GM23338 (cell line): ENCODE data around the gene SMARCA2. TPM values are rescaled to one million over a fixed set of nuclear protein-coding genes. Genes with fewer than 3 reads are reported as not detected.

ENCODE experiments used
- ATAC-seq: fragments of 200-7000 bp; cut with Tn5 transposase; 3 replicates; pipeline ENCODE4 v1.9.1; 2020
- DNase-seq: peaks from one replicate; pipeline ENCODE4 v3.0.0-alpha.2; 2015; ENCODE audit warnings: low spot score
- H2AFZ ChIP-seq: fragments of 200-600 bp; sonication (generic); 2 replicates; pipeline ENCODE4 v1.8.0; 2016; ENCODE audit warnings: antibody characterized with exemption, mild to moderate bottlenecking, moderate library complexity
- H3F3A ChIP-seq: fragments of 200-600 bp; sonication (generic); replicated peaks from 2 replicates; pipeline ENCODE4 v1.8.0; 2017; ENCODE audit warnings: antibody characterized with exemption, mixed run types, low read depth
- H3K27ac ChIP-seq: fragments of 200-600 bp; sonication (generic); 2 replicates; pipeline ENCODE4 v1.6.1; 2016; ENCODE audit warnings: low read depth
- H3K27me3 ChIP-seq: fragments of 200-600 bp; sonication (generic); 2 replicates; pipeline ENCODE4 v1.8.0; 2016; ENCODE audit warnings: mild to moderate bottlenecking, mixed run types, moderate library complexity; ENCODE audit not compliant: insufficient read depth
- H3K36me3 ChIP-seq: fragments of 200-600 bp; sonication (generic); 2 replicates; pipeline ENCODE4 v1.8.0; 2016; ENCODE audit warnings: mild to moderate bottlenecking; ENCODE audit not compliant: insufficient read depth
- H3K4me1 ChIP-seq: fragments of 200-600 bp; sonication (generic); 2 replicates; pipeline ENCODE4 v1.8.0; 2016; ENCODE audit warnings: mild to moderate bottlenecking, moderate library complexity; ENCODE audit not compliant: insufficient read depth
- H3K4me2 ChIP-seq: fragments of 200-600 bp; sonication (generic); 2 replicates; pipeline ENCODE4 v1.7.1; 2017; ENCODE audit warnings: mixed run types
- H3K4me3 ChIP-seq: fragments of 200-600 bp; sonication (generic); 2 replicates; pipeline ENCODE4 v1.6.1; 2016; ENCODE audit warnings: mixed run types
- H3K79me2 ChIP-seq: fragments of 200-600 bp; sonication (generic); replicated peaks from 2 replicates; pipeline ENCODE4 v1.8.0; 2017; ENCODE audit warnings: mild to moderate bottlenecking; ENCODE audit not compliant: insufficient read depth
- H3K9me2 ChIP-seq: fragments of 200-600 bp; sonication (generic); 2 replicates; pipeline ENCODE4 v1.8.0; 2017; ENCODE audit not compliant: insufficient read depth
- H4K20me1 ChIP-seq: fragments of 200-600 bp; sonication (generic); replicated peaks from 2 replicates; pipeline ENCODE4 v1.8.0; 2017; ENCODE audit warnings: mild to moderate bottlenecking; ENCODE audit not compliant: insufficient read depth
- H3K27ac Mint-ChIP-seq: 2 replicates; pipeline ENCODE4 v1.8.0; 2020; ENCODE audit warnings: inconsistent platforms, mild to moderate bottlenecking, moderate library complexity, mixed read lengths
- H3K27me3 Mint-ChIP-seq: 3 replicates; pipeline ENCODE4 v1.8.0; 2022; ENCODE audit warnings: low read depth, mild to moderate bottlenecking, moderate library complexity, mixed read lengths, inconsistent platforms; ENCODE audit not compliant: insufficient read depth, poor library complexity
- H3K36me3 Mint-ChIP-seq: 3 replicates; pipeline ENCODE4 v1.8.0; 2021; ENCODE audit warnings: low read depth, mild to moderate bottlenecking, inconsistent platforms, moderate library complexity, mixed read lengths
- H3K4me1 Mint-ChIP-seq: 3 replicates; pipeline ENCODE4 v1.8.0; 2020; ENCODE audit warnings: mild to moderate bottlenecking, inconsistent platforms, mixed read lengths
- H3K4me3 Mint-ChIP-seq: 3 replicates; pipeline ENCODE4 v1.8.0; 2021; ENCODE audit warnings: moderate library complexity, mild to moderate bottlenecking, inconsistent platforms, mixed read lengths
- H3K9me3 Mint-ChIP-seq: 3 replicates; pipeline ENCODE4 v1.8.0; 2020; ENCODE audit warnings: moderate library complexity, mild to moderate bottlenecking, inconsistent platforms, mixed read lengths
- CREB1 ChIP-seq: fragments of 250-450 bp; sonication (Bioruptor Pico); IDR thresholded peaks from 2 replicates; pipeline ENCODE4 v1.5.0; 2020; ENCODE audit warnings: low read depth, mild to moderate bottlenecking, moderate library complexity
- CTCF ChIP-seq, 2 experiments: fragments of 200-600 bp in 1 of 2; sonication (generic) in 1 of 2; conservative IDR thresholded peaks; 2 replicates each; pipeline versions ENCODE4 v1.5.1 to v1.6.1; 2016 to 2017; ENCODE audit warnings: antibody characterized with exemption in 2 of 2, low read depth in 2 of 2, mild to moderate bottlenecking in 2 of 2, moderate library complexity in 1 of 2
- ETS1 ChIP-seq: IDR thresholded peaks from 2 replicates; pipeline ENCODE4 v1.6.1; 2016; ENCODE audit warnings: antibody characterized with exemption
- EZH2 ChIP-seq: fragments of 200-600 bp; sonication (generic); IDR thresholded peaks from one replicate; pipeline ENCODE4 v1.8.0; 2017; ENCODE audit warnings: antibody characterized with exemption, mild to moderate bottlenecking, low read depth; ENCODE audit not compliant: unreplicated experiment
- EZH2phosphoT487 ChIP-seq: fragments of 200-600 bp; sonication (generic); IDR thresholded peaks from one replicate; pipeline ENCODE4 v1.8.1; 2018; ENCODE audit warnings: antibody characterized with exemption; ENCODE audit not compliant: unreplicated experiment
- POLR2AphosphoS5 ChIP-seq: IDR thresholded peaks from 2 replicates; pipeline ENCODE4 v1.6.1; 2016; ENCODE audit warnings: antibody characterized with exemption, low read depth
- REST ChIP-seq: IDR thresholded peaks from one replicate; pipeline ENCODE4 v1.6.1; 2018; ENCODE audit warnings: antibody characterized with exemption; ENCODE audit not compliant: unreplicated experiment
- STAT1 ChIP-seq: IDR thresholded peaks from one replicate; pipeline ENCODE4 v1.6.1; 2016; ENCODE audit warnings: antibody characterized with exemption; ENCODE audit not compliant: unreplicated experiment
- ZNF462 ChIP-seq: fragments of 250-450 bp; sonication (Bioruptor Pico); IDR thresholded peaks from 2 replicates; pipeline ENCODE4 v1.5.0; 2020; ENCODE audit warnings: mild to moderate bottlenecking, moderate library complexity
- polyA plus RNA-seq: library from polyadenylated mRNA; unstranded; fragments of >200 nt; fragmentation: Nextera tagmentation; extraction: Ambion mirVana; gene quantifications from 2 replicates; pipeline ENCODE4 v1.2.1, GENCODE V29; 2016
- total RNA-seq: library from RNA; depleted of rRNA; stranded (reverse); fragments of >200 nt; shearing (Covaris generic); gene quantifications from 2 replicates; pipeline ENCODE4 v1.2.3, GENCODE V29; 2014

The SMARCA2 gene
- total and polyA plus RNA-seq, 2 experiments from 2014 or later, result 21.7 to 21.9 TPM

GRCh38 chr9:2119566-2119965 is 104.4 kb downstream of the SMARCA2 start (continued):
- TF ChIP-seq POLR2AphosphoS5 (no peak), EZH2 (no peak), STAT1 (no peak), EZH2phosphoT487 (no peak), ETS1 (no peak), CREB1 (CRISPR knock-in tag) (no peak), CTCF (conservative IDR thresholded peaks at IDR 0.05; ENCODE audit: low read depth in 2 of 2) (no peak)

GRCh38 chr9:2120926-2121689 is 106.0 kb downstream of the SMARCA2 start:
- no peak for TF ChIP-seq ZNF462 (CRISPR knock-in tag)
- no peak for TF ChIP-seq REST
- TF ChIP-seq POLR2AphosphoS5, result no peak
- H3K4me3 Mint-ChIP-seq, result no peak overlapping the region
- H3K4me1 Mint-ChIP-seq, result no peaks in the 10 kb centered on the region
- DNase-seq, result no peak
- no peak overlapping the region for H2AFZ ChIP-seq
- ATAC-seq, result no peak
- H3K27me3 Mint-ChIP-seq, result no peaks in the 10 kb centered on the region
- H3K27ac Mint-ChIP-seq, result no peak overlapping the region
- H3K36me3 Mint-ChIP-seq, result no peaks in the 10 kb centered on the region
- H3F3A ChIP-seq, result no peaks in the 10 kb centered on the region
- no peaks in the 10 kb centered on the region for H3K4me1 ChIP-seq
- no peak overlapping the region for H3K27ac ChIP-seq
- H3K36me3 ChIP-seq, result no peaks in the 10 kb centered on the region
- H3K4me2 ChIP-seq, result no peak overlapping the region
- no peaks in the 10 kb centered on the region for H3K9me3 Mint-ChIP-seq
- H4K20me1 ChIP-seq, result no peaks in the 10 kb centered on the region
- H3K27me3 ChIP-seq, result no peaks in the 10 kb centered on the region
- H3K4me3 ChIP-seq, result no peak overlapping the region
- H3K79me2 ChIP-seq, result no peaks in the 10 kb centered on the region
- H3K9me2 ChIP-seq, result no peaks in the 10 kb centered on the region
